ENCODE results near the gene FAM228A.

DNA sequence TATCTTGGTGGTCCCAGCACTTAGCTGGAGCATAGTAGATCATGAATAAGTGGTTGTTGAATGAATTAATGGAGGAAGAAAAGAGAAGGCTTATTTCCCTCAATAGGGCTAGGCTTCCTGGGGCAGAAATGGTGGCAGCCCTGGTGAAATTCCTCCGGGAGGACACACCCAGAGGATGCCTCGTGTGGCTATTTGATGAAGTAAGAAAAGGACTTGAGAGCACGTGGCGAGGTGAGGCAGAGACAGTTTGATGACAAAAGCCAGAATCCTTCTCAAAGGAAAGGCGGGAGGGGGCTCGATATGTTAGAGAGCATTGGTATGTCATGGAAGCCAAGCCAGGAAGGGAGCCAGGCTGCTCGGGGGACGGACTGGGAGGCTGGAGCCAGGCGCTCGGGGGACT, 14.7 kb downstream of the FAM228A start:
- TF ChIP-seq, protein P1, sequence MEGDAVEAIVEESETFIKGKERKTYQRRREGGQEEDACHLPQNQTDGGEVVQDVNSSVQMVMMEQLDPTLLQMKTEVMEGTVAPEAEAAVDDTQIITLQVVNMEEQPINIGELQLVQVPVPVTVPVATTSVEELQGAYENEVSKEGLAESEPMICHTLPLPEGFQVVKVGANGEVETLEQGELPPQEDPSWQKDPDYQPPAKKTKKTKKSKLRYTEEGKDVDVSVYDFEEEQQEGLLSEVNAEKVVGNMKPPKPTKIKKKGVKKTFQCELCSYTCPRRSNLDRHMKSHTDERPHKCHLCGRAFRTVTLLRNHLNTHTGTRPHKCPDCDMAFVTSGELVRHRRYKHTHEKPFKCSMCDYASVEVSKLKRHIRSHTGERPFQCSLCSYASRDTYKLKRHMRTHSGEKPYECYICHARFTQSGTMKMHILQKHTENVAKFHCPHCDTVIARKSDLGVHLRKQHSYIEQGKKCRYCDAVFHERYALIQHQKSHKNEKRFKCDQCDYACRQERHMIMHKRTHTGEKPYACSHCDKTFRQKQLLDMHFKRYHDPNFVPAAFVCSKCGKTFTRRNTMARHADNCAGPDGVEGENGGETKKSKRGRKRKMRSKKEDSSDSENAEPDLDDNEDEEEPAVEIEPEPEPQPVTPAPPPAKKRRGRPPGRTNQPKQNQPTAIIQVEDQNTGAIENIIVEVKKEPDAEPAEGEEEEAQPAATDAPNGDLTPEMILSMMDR (IDR thresholded peaks at IDR 0.05) = no peak
- TF ChIP-seq POLR2A (IDR thresholded peaks at IDR 0.05) = no peak
- TF ChIP-seq EP300 (IDR thresholded peaks at IDR 0.05) = no peak
